HS-27A (cell line): ENCODE measurements around the gene CNGA3.

ENCODE experiments used
- DNase-seq: peaks from one replicate; pipeline ENCODE4 v3.0.0-alpha.2; 2012; ENCODE audit warnings: low read depth, missing footprints

The CNGA3 gene

GRCh38 chr2:98376996-98377395, 30.7 kb downstream of the CNGA3 start:
- DNase-seq = no peak

- no peak for DNase-seq
These were observed 31.3 kb downstream of the CNGA3 start for GRCh38 chr2:98377544-98377943.

DNA sequence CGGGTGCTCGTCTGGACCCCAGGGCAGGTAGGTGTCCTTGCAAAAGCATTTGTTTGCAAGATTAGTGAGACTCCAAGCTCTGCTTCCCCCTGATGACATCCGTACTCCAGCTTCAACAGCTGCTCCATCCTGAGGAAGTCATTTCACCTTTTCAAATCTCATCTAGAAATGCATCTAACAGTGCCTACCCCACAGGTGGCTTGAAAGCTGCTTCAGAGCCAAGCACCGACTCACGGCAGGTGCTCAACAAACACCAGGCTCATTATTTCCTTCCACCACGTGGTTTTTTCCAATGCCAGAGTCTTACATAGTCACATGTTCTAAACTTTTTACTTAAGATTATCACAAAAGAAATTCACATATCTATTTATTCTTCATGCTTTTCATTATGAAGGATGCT, 31.9 kb downstream of the CNGA3 start:
- DNase-seq = no peak

DNA sequence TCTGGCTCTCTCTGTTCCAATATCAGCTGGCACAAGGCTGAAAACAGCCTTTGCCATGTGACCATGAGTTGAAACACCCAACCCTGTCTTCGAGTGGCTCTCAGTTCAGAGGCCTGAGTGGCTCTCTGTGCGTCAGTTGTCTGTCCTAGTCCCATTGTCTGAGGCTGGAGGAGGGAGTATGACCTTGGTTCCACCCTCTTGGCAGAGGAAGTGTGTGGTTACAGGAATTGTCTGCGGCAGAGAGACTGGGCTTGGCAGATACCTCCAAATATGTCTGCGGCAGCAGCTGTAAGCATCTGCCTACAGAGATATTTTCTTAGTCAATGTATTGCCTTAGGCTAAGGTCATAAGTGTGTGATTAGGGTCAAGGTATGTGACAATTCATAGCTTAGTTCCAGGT, 32.6 kb downstream of the CNGA3 start:
- no peak for DNase-seq

GRCh38 chr2:98379311-98380202, 33.3 kb downstream of the CNGA3 start:
- DNase-seq = no peak

DNA sequence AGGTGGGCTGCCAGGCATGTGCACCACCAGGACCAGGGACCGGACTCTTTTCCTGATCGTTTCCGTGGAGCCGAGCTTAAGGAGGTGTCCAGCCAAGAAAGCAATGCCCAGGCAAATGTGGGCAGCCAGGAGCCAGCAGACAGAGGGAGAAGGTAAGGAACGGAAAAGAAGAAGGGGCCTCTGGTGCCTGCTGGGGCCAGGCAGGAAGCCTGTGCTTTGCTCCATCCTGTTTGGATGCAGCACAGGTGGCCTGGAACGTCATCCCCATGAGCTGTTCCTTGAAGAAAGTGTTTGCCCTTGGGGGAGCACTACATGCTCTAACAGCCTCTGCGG, 33.9 kb downstream of the CNGA3 start:
- no peak for DNase-seq

GRCh38 chr2:98381494-98381893, 35.2 kb downstream of the CNGA3 start:
- DNase-seq = no peak

DNA sequence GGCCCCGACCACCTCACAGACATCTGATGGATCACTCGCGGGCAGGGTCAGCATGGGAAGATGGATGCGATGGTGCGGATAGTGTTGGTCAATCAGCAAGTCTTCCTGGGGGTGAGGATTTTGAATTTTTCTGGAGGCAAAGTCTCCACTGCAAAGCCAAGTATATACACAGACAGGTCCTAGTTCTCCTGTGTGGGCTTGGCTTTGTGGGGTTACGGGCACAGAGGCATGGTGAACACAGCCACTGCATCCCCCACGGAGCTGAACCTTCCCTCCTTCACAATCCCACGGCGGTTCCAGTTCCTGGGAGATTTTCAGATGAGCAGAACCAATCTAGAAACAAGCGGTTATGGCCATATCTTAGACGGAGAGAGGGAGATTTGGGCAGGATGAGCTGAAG, 35.8 kb downstream of the CNGA3 start:
- no peak for DNase-seq

GRCh38 chr2:98382739-98383138, 36.5 kb downstream of the CNGA3 start:
- DNase-seq = no peak

DNA sequence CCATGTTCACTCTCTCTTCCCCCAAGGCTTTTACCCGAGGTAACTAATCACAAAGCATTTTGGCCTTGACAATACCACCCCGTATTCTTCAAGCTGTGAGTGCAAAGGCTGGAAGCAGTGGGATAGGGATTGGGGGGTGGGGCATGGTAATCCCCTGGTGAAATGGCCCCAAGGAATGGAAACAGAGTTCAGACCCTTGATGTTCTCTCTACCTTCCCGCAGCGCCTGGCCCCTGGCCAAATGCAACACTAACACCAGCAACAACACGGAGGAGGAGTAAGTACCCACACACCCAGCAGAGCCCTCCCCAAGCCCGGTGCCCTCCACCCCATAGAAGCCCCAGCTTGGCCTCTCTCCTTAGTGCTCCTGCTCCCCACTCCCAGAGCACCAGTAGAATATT, 36.9 kb downstream of the CNGA3 start:
- DNase-seq = no peak

- peak; percentile 61 for DNase-seq
These were observed 38.9 kb downstream of the CNGA3 start for GRCh38 chr2:98385050-98385699.

DNA sequence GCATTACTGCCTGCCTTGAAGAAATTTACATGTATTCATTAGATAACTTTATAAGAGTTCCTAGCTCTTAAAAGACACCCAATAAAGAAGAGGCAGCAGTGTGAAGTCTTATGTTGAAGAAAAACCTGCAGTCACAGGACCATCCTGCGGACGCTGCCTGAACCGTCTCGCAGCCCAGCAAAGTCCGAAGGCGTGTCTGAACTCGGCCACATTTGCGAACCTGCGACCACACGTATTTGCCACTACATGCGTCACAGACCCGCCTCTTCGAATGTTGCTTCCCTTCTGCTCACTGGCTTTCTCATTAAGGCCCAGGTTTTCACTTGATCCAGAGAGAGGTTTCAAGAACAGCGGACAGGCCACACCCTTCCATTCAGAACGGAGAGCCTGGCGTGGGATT, 41.2 kb downstream of the CNGA3 start:
- no peak for DNase-seq

GRCh38 chr2:98388081-98388480, 41.8 kb downstream of the CNGA3 start:
- DNase-seq = no peak

DNA sequence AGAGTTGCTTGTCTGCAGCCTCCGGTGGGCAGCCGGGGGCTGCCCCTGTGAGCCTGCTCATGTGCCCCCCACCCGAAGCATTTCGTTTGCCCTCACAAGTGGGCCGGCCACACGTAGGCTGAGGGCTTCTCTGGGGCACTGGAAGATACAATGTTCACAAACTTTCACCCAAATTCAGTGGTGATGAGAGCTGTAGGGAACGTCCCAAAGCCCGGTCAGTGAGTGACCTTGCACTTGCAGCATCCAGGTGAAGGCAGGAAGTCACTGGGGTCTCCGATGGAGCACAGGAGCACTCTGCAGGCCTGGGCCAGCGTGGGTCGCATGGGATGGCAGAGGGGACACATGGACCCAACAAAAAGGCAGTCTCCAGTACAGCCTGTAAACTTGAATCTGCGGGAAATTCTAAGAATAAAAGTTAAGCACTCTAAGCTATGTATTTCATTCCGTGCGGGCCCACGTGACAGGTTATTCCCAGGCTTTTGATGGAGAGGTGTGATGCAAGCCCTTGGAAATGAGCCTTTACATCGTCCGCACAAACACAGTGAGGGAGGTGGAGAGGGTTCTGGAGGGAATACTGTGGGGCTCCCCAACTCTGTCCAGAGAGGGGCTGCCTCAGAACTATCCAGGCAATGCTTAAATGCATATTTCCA, 42.5 kb downstream of the CNGA3 start:
- no peak for DNase-seq

GRCh38 chr2:98389251-98389605, 43.0 kb downstream of the CNGA3 start:
- DNase-seq = no peak

GRCh38 chr2:98390571-98391476, 44.6 kb downstream of the CNGA3 start:
- DNase-seq = no peak

GRCh38 chr2:98391581-98392270, 45.5 kb downstream of the CNGA3 start:
- no peak for DNase-seq

- no peak for DNase-seq
These were observed 47.1 kb downstream of the CNGA3 start for GRCh38 chr2:98393354-98393753.

- DNase-seq = no peak
These were observed 48.4 kb downstream of the CNGA3 start for GRCh38 chr2:98394595-98395153.

- no peak for DNase-seq
These were observed 49.7 kb downstream of the CNGA3 start for GRCh38 chr2:98395977-98396376.

- no peak for DNase-seq
These were observed 50.6 kb downstream of the CNGA3 start for GRCh38 chr2:98396745-98397355.
